HepG2 (cell line): Measurements from ENCODE around the gene CYSRT1. TPM values are rescaled to one million over a fixed set of nuclear protein-coding genes. Genes with fewer than 3 reads are reported as not detected.
A peak's percentile ranks its signal among the peaks of the same experiment; 100 is the strongest.

Experiments used
- ATF2 ChIP-seq: sonication (generic); formaldehyde crosslinking; IDR thresholded peaks from 2 replicates; pipeline ENCODE4 v1.4.0; 2020; ENCODE audit warnings: missing genetic modification reagents
- BRF2 ChIP-seq: sonication (generic); formaldehyde crosslinking; IDR thresholded peaks from 2 replicates; pipeline ENCODE4 v1.8.1; 2022; ENCODE audit warnings: mild to moderate bottlenecking, missing genetic modification reagents
- CREM ChIP-seq, 2 experiments: sonication (generic) in 1 of 2; formaldehyde crosslinking in 1 of 2; IDR thresholded peaks; 2 replicates each; pipeline versions ENCODE4 v1.4.0 to v1.6.1; 2016 to 2020; ENCODE audit warnings: antibody characterized with exemption in 1 of 2, mild to moderate bottlenecking in 1 of 2, missing genetic modification reagents in 1 of 2
- ELF1 ChIP-seq: sonication (generic); formaldehyde crosslinking; IDR thresholded peaks from 2 replicates; pipeline ENCODE4 v1.4.0; 2020; ENCODE audit warnings: missing genetic modification reagents
- FOXP1 ChIP-seq, 2 experiments: fragments of 450-650 bp in 1 of 2; IDR thresholded peaks; 2 replicates each; pipeline ENCODE4 v1.6.1; 2017 to 2018; ENCODE audit warnings: antibody characterized with exemption in 1 of 2
- GTF2F1 ChIP-seq: fragments of 150-350 bp; IDR thresholded peaks from 2 replicates; pipeline ENCODE4 v1.6.1; 2014; ENCODE audit warnings: low read length
- RERE ChIP-seq: IDR thresholded peaks from 2 replicates; pipeline ENCODE4 v1.6.1; 2016; ENCODE audit warnings: low read depth, missing genetic modification reagents, missing compliant biosample characterization
- TMF1 ChIP-seq: sonication (generic); formaldehyde crosslinking; IDR thresholded peaks from 2 replicates; pipeline ENCODE4 v1.8.1; 2022; ENCODE audit warnings: low read depth, missing genetic modification reagents
- XRCC5 ChIP-seq: fragments of 200-400 bp; formaldehyde crosslinking; optimal IDR thresholded peaks from 2 replicates; pipeline ENCODE3; 2017; ENCODE audit warnings: mild to moderate bottlenecking, low read length
- ZNF280D ChIP-seq: sonication (generic); formaldehyde crosslinking; IDR thresholded peaks from 2 replicates; pipeline ENCODE4 v1.5.1; 2020; ENCODE audit warnings: mild to moderate bottlenecking, missing genetic modification reagents
- ZNF335 ChIP-seq: sonication (generic); formaldehyde crosslinking; IDR thresholded peaks from 2 replicates; pipeline ENCODE4 v1.4.0; 2020; ENCODE audit warnings: missing genetic modification reagents
- ZNF431 ChIP-seq: sonication (generic); formaldehyde crosslinking; IDR thresholded peaks from 2 replicates; pipeline ENCODE4 v1.9.0; 2022; ENCODE audit warnings: missing genetic modification reagents, low read depth, mild to moderate bottlenecking, borderline replicate concordance
- ZNF432 ChIP-seq: sonication (generic); formaldehyde crosslinking; IDR thresholded peaks from 2 replicates; pipeline ENCODE4 v1.5.0; 2020; ENCODE audit warnings: missing genetic modification reagents, mild to moderate bottlenecking, borderline replicate concordance
- ZNF703 ChIP-seq: sonication (generic); formaldehyde crosslinking; IDR thresholded peaks from 2 replicates; pipeline ENCODE4 v1.5.1; 2020; ENCODE audit warnings: missing genetic modification reagents, mild to moderate bottlenecking, moderate library complexity, borderline replicate concordance
- polyA plus RNA-seq, 8 experiments: library from polyadenylated mRNA; depleted of rRNA in 3 of 8; stranded (reverse) in 7 of 8; unstranded in 1 of 8; fragments of >200 nt; fragmentation: Illumina TruSeq in 4 of 8; extraction: Trizol in 4 of 8; gene quantifications; 2 replicates each; pipeline versions ENCODE4 v1.2.1 to v1.2.3, GENCODE V29; 2011 to 2016; ENCODE audit warnings: low read depth in 4 of 8, missing spikeins in 1 of 8, mixed read lengths in 1 of 8; ENCODE audit not compliant: insufficient read depth in 1 of 8
- total RNA-seq, 5 experiments: library from RNA; depleted of rRNA; stranded (reverse); fragments of >200 nt; fragmentation: Illumina TruSeq; extraction: Trizol; gene quantifications; 2 replicates each; pipeline ENCODE4 v1.2.3, GENCODE V29; 2016; ENCODE audit warnings: low read depth in 1 of 5

The CYSRT1 gene
- total and polyA plus RNA-seq, 2 of the 13 experiments (the other 11 are each of a cell fraction or from before 2014, with no cell fraction given) = 1.5 to 2.1 TPM

GRCh38 chr9:137253717-137254623, 29.0 kb downstream of the CYSRT1 start (continued):
- TF ChIP-seq CREM (IDR thresholded peaks at IDR 0.05) (no peak), CREM (CRISPR knock-in tag; IDR thresholded peaks at IDR 0.05) (no peak), TMF1 (peak; percentile 64; the same call in 1 of the 2 replicates), ZNF280D (CRISPR knock-in tag) (no peak), RERE (CRISPR knock-in tag) (no peak), ATF2 (no peak), FOXP1 (IDR thresholded peaks at IDR 0.05) (no peak), FOXP1 (CRISPR knock-in tag; IDR thresholded peaks at IDR 0.05) (no peak), ZNF335 (CRISPR knock-in tag) (no peak), ELF1 (CRISPR knock-in tag) (no peak), GTF2F1 (no peak), XRCC5 (peak; percentile 22), ZNF431 (CRISPR knock-in tag) (no peak), ZNF432 (CRISPR knock-in tag) (no peak), ZNF703 (no peak), BRF2 (CRISPR knock-in tag) (no peak)
